Dermis microvascular lymphatic vessel endothelial cell (primary cell): ENCODE results near the gene NDEL1. TPM values are rescaled to one million over a fixed set of nuclear protein-coding genes. Genes with fewer than 3 reads are reported as not detected.

Experiments used
- DNase-seq, 2 donors: peaks; one replicate each; pipeline versions ENCODE4 v3.0.0 to v3.0.0-alpha.2; 2010; ENCODE audit warnings: low read depth in 2 of 2
- total RNA-seq: library from RNA; depleted of rRNA; stranded (reverse); fragments of >200 nt; gene quantifications from 2 replicates; pipeline ENCODE4 v1.2.1, GENCODE V29; 2014

Gene NDEL1
- total RNA-seq, 1 donor from 2014 or later = 25.0 TPM

DNA sequence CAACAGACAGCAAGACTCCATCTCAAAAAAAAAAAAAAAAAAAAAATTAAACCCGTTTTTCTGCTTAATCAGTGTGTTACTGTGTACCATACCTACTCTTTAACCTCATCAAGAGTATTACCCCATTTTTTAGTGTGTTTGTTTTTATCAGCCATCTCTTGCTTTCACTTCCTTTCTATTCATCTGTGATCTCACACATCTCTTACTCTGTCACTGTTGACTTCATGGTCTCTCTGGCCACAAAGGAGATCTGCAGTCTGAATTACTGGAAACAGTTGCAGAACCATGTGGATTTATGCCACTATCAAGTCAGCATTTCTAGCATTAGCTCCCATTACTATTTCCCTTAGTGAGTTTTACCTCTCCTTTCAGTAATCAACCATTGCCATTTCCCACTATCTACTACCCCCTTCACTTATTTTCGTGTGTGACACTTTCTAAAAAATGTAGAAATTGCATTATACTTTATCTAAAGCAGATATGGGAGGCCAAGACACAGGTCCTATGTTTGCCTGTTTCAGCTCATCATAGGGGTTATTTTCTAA, 20.1 kb downstream of the NDEL1 start:
- no peak for DNase-seq

DNA sequence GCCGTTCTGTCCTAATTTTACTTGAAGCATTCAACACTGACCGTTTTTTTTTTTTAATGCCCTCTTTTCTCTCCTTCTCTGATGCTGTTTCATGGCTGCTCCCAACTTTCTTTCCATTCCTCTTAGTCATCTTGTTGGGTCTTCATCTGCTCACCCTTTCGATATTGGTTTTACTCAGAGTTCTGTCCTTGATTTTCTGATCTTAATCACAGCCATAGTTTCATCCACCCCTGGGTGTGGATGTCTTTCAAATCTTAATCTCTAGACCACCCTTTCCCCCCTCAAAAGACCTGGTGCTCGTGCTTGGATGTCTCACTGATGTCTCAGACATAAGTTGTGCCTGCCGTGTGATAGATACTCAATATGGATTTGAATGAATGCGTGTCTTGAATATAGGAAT, 22.4 kb downstream of the NDEL1 start:
- no peak for DNase-seq

DNA sequence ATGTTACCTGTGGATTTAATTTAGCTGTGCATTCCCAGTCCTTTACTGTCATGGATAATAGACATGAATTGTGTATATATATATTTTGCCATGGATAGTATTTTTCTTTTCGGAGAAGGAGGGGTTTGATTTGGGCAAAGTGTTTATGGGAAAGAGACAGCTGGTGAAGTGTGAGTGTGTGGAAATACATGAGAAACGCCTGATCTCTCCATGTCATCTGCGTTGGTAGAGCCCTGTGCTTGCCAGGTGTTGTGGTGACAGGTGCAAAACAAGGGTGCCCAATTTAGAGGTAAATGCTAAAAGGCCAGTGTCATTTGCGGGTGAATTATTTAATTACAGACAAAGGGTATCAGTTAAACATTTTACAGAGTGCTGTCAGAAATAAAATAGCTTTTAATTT, 23.4 kb downstream of the NDEL1 start:
- DNase-seq = no peak

DNA sequence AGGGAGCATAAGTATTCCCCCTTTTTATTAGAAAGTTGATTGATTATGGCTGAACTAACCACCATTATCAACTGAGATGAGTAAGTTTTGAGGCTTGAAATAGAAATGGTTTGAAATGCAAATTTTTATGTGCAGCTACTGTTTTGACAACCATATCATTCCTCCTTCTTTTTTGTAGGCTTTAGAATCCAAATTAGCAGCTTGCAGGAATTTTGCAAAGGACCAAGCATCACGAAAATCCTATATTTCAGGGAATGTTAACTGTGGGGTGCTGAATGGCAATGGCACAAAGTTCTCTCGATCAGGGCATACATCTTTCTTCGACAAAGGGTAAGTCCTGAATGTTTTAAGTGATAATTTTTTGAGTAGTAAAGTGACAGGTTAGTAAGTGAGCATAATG, 24.1 kb downstream of the NDEL1 start:
- no peak for DNase-seq

DNA sequence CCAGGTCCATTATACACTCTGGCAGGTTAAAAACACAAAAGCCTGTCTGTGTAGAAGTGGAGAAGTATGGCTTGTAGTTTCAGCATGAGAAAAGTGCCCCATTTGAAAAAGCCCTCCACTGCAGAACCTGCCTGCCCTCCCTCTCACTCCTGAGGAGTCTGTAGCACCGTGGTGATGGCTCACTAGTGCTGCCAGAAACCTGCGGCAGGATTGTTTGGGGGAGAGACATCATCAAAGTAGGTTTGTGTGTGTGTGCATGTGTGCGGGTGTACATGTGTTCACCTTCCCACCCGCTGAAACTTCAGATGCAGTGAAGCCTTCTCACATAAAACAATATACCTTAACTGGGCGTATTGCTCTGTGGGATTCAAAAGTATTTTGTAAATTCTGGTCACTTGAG, 26.9 kb downstream of the NDEL1 start:
- DNase-seq = no peak

DNA sequence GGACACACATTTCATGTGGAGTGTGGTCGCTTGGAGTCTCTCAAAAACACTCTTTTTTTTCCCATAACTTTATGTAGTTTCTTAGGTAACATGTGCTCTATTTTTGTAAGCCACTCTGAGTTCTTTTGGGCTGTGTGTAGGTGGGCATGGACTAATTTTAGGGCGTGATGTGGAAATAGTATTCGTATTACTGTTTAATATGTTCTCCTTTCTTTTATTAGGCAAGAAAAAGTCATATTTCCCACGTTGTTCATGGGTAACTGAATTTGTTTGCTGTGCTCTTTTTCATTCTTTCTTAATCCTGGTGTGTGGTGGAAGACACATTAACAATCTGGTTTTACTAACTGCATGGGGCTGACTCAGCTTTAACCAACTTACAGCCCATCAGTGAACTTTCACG, 27.4 kb downstream of the NDEL1 start:
- DNase-seq = no peak

DNA sequence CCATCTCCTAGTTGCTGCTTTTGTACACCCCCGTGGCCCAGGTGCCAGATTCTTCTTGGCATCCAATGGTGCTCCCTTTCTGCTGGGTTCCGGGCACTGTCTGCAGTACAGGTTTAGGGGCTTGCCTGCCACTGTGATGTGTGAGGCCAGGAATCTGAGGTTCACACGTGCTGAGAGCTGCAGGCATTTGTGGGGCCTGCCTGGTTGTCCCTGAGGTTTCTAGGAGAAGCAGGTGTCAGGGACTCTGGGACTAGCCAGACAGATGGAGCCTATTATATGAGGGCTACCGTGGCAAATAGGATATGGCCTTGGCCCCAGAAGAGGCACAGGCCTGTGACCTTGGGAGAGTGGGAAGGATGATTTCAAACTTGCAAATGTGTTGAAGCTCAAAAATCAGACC, 29.3 kb downstream of the NDEL1 start:
- DNase-seq = no peak

DNA sequence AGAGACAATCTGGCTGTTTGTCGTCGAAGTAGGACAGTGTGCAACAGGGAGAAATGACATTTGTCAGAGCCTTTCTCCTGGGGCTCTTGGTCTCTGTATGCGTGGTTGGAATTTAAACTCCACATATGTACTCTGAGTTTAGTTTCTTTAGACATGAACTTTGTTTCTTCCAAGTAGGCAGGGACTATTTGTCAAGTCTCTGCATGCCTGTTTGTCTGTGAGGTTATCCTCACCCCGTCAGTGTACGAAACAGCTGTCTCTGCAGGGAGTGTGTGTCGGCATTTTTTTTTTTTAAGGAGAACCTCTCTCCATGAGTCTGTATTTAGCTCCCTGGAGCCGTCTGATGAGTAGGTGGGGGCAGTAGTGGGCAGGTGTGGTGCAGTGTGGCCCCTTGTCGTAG, 29.7 kb downstream of the NDEL1 start:
- no peak for DNase-seq

DNA sequence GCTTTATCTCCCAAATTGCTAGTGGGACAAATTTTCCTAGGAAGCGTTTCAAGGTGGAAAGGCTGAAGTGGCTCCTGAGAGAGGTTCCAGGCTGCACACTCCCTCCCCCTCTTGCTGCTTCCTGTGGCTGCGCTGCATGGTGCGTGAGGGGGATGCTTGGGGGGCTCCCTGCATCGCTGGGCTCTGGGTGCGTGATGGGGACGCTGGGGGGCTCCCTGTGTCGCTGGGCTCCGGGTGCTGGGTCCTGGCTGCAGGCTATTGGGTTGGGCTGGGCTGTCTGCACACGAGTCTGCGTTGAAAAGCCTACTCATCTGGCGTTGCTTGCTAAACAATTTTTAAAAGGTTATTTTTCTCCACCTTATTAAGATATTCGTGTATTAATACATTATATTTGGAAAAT, 30.1 kb downstream of the NDEL1 start:
- no peak for DNase-seq

DNA sequence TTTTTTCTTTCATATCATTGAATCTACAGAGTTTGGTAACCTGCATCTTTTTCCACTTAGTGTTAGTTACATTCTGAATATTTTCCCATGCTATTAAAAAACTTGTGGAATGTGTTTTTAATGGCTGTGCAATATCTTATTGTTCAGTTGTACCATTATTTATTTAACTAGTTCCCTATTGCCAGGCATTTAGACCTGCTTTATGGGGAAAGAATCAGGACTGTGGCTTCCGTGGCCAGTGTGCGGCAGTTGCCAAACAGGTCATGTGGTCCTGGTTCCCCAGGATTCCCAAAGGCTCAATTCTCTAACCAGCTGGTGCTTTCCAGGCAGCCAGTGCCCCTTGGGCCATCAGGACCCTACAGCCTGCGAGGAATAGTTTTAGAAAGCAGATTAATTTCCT, 30.8 kb downstream of the NDEL1 start:
- peak; percentile 39 to 41 for DNase-seq

DNA sequence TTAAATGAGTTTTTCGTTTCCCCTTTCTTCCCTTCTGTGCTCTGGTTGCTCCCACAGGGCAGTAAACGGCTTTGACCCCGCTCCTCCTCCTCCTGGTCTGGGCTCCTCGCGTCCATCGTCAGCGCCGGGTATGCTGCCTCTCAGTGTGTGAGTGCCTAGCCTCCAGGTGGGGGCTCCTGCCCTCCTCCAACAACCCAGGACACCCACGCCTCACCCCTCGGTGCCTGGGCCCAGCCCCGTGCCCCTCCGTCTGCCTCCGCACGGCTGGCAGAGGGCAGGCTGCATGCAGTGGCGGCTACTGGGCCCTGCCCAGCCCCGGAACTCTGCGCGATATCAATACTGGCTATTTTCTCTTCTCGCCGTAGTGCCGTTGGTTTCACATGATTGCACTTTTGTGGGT, 31.2 kb downstream of the NDEL1 start:
- DNase-seq = no peak

DNA sequence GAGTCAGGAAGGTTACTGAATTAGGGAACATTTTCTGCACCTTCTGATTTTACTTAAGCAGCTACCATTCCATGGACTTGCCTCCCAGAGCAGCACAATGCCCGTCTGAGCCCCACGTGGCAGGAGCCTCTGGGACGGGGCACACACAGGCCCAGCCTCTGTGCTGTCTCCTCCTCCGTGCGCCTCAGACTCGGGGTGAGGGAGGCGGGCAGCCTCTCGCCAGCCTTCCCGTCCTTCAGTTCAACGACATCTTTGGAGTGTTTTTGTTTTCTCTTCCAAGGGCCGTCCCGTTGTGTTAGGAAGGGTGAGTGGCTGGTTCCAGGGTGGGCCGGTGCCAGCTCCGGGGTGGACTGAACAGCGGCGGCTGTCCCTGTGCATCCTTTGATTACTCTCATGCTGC, 31.8 kb downstream of the NDEL1 start:
- DNase-seq = no peak

DNA sequence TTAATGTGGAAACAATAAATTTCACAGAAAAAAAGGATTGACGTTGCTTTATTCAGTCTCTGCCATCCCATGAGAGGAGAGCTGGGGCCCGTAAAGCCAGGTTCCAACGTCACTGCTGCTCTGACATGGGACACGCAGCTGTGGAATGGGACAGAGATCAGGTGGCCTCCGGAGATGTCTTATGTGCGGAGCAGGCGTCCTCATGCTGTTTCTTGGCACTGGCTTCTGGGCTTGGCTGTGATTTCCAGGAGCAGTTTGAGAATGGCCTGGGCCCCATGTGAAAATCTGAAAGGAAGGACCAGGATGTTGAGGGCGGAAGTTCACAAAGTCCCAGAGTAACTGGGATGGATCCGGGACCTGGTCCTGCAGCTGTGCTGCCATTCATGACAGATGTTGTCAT, 32.4 kb downstream of the NDEL1 start:
- no peak for DNase-seq

DNA sequence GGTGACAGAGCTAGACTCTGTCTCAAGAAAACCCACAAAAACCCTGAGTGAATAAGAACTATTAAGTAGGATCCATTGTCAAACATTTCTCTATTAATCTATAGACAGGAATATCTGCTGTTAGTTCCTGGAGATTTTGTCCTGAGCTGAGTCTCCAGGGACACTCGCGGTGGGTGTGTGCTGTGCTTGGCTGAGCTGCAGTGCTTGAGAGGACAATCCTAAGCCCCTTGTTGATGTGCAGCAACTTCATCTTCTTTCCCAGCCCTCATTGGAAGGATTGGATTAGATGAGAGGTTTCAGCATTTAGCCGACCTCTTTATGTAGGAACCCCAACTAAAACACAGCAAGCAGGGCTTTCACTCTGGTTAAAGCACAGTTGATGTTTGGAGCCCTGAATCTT, 33.3 kb downstream of the NDEL1 start:
- DNase-seq = no peak

DNA sequence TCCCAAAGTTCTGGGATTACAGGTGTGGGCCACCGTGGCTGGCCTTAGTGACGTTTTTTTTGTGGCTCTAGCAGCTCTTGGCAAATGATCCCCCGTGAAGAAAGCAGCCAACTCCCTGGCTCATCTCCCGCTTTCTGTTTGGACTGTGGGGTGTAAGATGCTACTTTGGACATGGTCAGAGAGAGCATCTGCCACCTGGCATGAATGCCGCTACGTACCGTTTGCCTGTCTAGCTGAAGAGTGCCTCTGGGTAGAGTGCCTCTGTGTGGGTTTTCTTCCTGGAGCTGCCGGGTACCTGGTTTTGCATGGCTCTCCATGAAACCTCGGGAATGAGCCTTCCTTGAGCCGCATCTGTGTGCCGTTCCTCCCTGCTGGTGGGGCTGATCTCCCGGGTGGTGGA, 34.3 kb downstream of the NDEL1 start:
- no peak for DNase-seq

DNA sequence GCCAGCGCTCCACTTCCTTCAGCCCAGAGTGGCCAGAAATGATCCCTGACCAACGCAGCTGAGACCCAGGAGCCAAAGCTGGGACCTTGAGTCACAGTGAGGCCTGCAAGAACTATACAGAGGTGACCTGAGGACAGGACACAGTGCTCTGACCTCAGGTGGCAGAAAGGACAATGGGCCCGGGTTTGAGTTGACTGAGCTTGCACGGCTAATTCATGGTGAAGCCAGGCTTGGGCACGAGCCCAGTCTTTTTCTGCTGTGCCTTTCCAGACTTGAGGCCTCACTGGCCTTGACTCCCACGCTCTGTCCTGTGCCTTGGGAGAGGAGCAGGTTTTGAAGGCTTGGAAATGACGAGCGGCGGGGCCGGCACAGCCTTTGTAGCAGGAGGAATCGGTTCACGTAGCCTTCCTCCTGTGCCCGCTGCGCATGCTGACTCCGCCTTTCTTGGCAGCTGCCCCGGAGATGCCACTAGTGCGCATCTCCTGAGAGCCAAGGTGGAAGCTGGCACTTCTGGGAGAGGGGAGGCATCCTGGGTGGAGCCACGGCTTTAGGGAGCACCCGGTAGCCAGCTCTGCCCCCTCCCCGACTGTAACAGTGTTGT, 34.9 kb downstream of the NDEL1 start:
- DNase-seq = no peak

DNA sequence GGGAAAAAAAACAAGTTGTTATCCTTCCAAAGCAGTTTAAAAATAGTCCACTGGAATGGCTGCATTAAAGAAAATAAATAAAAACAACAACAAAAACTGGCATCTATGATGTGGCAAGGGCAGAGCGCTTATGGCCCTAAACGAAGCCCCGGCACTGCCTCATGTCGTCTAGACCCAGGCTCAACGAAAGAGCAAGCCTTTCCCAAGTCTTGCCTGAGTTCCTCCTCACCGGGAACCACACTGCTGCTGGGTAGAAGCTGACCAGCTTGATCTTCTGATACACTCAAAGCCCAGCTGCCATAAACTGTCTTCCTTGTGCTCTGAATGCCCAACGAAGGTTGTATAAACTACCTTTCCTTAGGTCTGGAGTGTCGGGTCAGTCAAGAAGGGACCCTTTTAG, 37.0 kb downstream of the NDEL1 start:
- DNase-seq = no peak

DNA sequence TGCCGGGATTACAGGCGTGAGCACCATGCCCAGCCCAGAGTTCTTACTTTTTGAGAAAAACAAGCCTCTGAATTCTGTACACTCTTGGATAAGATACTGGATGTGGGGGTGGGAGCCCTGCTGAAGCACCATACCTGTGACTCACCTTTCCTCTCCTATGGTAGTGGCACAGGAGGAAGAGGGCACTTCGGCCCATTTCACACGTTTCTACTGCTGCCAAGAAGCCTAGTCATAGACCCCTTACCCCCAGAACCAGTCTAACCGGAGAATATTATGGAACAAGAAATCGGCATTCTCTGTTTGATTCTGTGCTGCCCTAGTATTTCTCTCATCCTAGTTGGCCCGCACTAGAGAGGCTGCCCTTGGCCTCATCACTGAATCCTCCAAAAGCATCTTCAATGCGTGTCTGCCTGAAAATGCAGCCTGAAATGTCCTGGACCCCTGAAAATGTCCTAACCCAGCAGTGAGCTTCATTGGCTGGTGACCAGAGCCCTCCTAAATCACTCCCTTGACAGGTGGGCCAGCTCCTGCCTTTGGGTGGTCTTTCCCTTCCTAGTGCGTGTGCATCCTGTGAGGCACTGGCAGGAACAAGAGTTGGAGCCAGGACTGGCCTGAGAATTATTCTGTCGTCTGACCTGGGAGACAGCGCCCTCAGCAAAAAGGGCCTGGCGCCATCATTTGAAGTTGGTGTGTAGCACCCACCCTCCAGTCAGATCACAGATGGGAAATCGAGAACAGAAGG, 37.9 kb downstream of the NDEL1 start:
- no peak for DNase-seq

DNA sequence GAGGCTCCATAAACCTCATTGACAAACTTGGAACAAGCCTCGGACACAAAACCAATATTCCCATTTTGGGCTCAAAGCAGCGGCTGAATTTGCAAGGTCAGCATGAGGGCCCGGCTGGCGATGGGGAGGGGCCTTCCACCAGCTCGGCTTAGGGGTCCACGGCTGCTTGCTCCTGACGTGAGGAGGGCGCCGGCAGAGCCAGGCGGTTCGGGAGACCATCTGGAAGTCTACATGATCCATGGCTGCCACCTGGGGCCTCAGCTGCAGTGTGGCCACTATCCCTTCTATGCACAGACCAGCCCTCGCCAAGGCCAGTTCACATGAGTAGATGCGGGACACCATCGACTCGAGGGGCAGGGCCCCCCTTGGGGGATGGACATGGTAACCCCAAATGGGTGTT, 39.1 kb downstream of the NDEL1 start:
- no peak for DNase-seq

DNA sequence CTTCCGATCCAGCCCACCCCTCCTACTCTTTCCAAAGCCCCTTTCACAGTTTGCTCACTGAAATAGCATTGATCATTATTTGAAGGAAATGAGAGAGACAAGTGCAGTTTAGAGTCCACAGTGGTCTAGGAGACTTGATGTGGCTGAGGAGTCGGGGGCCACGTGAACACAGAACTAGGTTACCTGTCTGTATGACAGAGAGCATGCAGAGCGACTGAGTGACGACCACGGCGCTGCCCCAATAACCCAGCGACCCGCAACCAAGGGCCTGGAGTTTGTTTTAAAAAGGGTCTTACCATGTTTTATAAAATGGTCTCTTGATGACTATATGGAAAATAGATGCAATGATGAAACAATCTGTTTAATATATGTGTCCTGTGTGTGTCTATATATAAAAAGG, 39.5 kb downstream of the NDEL1 start:
- no peak for DNase-seq

DNA sequence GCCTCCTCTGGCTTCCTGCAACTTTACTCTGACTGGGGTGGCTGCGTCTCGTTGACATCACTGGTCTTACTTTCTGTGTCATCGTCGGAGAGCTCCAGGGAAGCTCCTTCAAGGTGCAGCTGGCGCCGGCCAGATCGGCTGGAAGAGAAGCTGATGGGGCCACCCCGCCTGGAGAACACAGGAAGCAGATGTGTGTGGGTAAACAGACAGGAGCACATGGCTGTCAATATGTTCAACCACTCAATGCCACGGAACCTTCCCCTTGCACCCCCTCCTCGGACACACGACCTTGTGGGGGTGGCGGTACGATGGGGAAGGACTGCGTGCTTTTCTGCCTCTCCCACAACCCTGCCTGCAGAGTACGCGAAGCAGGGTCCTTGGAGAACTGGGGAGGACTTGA, 40.1 kb downstream of the NDEL1 start:
- no peak for DNase-seq

DNA sequence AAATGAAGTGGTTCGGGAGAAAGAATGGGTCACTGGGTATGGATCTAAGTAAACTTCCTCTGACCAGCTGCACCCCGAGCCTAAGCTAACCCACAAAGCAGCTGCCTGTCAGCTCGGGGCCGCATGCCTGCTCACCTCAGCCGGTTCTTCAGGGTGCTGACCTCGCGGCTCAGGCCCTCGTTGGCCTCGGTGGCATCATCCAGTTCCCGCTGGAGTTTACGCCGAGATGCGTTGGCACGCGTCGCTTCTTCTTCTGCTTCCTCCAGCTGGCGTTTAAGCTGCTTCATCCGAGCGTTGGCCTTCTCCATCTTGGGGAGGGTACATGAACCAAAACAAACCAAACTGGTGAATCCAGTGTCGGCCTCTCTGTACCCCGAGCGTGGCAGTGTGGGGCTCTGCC, 41.1 kb downstream of the NDEL1 start:
- no peak for DNase-seq

DNA sequence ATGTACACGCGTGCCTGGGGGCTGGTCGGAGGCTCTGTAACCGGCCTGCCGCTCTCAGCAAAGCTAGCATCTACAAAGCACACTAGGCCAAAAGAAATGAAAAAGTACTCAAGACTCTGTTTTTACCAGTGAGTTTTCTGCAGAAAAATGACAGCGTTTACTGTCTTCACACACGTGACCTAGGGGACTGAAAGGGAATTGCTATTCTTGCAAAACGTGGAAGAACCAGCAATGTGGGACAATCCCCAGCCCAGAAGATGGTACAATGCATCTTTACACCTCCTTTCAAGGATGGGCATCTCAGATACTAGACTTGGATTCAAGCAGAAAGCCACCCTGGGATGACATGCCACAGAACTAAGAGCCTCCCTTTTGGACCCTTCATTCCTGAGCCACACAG, 41.5 kb downstream of the NDEL1 start:
- no peak for DNase-seq
